PC-9 (cell line): ENCODE measurements around the gene MTMR4. TPM values are rescaled to one million over a fixed set of nuclear protein-coding genes. Genes with fewer than 3 reads are reported as not detected.
"Not testable (repeated sequence)": the region's sequence is repeated elsewhere in the genome, so short reads cannot be mapped to it uniquely, and the experiment has no call there.

ENCODE experiments used
- BruUV-seq: library from RNA; stranded (reverse); fragments of 400-500 nt; replicated peaks from 2 replicates; lab custom pipeline; 2021; lab: Mats Ljungman, UMichigan
- CTCF ChIA-PET: fragments of 300-600 bp; sonication (Branson Sonifier 250); formaldehyde crosslinking; loops from one replicate; lab custom pipeline; 2022; ENCODE audit warnings: antibody characterized with exemption; lab: Charles Lee
- POLR2A ChIA-PET: fragments of 300-600 bp; sonication (Branson Sonifier 250); formaldehyde crosslinking; loops from one replicate; lab custom pipeline; 2022; ENCODE audit warnings: antibody characterized with exemption; ENCODE audit not compliant: unreplicated experiment; lab: Charles Lee
- DNase-seq, 2 experiments: peaks; one replicate each; pipeline versions ENCODE4 v3.0.0 to v3.0.0-alpha.2; 2015 to 2022; ENCODE audit warnings: mixed read lengths in 1 of 2
- H2AFZ ChIP-seq: fragments of 200-600 bp; sonication (generic); 2 replicates; pipeline ENCODE4 v1.8.1; 2017; ENCODE audit warnings: antibody characterized with exemption
- H3F3A ChIP-seq: fragments of 200-600 bp; sonication (generic); 2 replicates; pipeline ENCODE4 v1.8.1; 2017; ENCODE audit warnings: antibody characterized with exemption, mild to moderate bottlenecking, low read depth; ENCODE audit not compliant: insufficient read depth
- H3K27ac ChIP-seq: fragments of 200-600 bp; sonication (generic); 2 replicates; pipeline ENCODE4 v1.6.1; 2016; ENCODE audit warnings: mixed run types
- H3K27me3 ChIP-seq: fragments of 200-600 bp; sonication (generic); 2 replicates; pipeline ENCODE4 v1.6.1; 2016; ENCODE audit warnings: low read depth, mixed run types; ENCODE audit not compliant: insufficient read depth
- H3K36me3 ChIP-seq: fragments of 200-600 bp; sonication (generic); 2 replicates; pipeline ENCODE4 v1.6.1; 2016; ENCODE audit warnings: low read depth, mixed run types
- H3K4me1 ChIP-seq: fragments of 200-600 bp; sonication (generic); replicated peaks from 2 replicates; pipeline ENCODE4 v1.6.1; 2016; ENCODE audit warnings: mixed run types; ENCODE audit not compliant: insufficient read depth
- H3K4me2 ChIP-seq: fragments of 200-600 bp; sonication (generic); 2 replicates; pipeline ENCODE4 v1.6.1; 2017; ENCODE audit warnings: mixed run types
- H3K4me3 ChIP-seq: fragments of 200-600 bp; sonication (generic); 2 replicates; pipeline ENCODE4 v1.6.1; 2016; ENCODE audit warnings: mixed run types
- H3K79me2 ChIP-seq: fragments of 200-600 bp; sonication (generic); 2 replicates; pipeline ENCODE4 v1.6.1; 2017; ENCODE audit warnings: low read depth, mixed run types
- H3K9me2 ChIP-seq: fragments of 200-600 bp; sonication (generic); 2 replicates; pipeline ENCODE4 v1.8.1; 2017; ENCODE audit warnings: mild to moderate bottlenecking; ENCODE audit not compliant: insufficient read depth
- H3K9me3 ChIP-seq: fragments of 200-600 bp; sonication (generic); 2 replicates; pipeline ENCODE4 v1.8.1; 2016; ENCODE audit warnings: low read depth; ENCODE audit not compliant: insufficient read depth
- H4K20me1 ChIP-seq: fragments of 200-600 bp; sonication (generic); 2 replicates; pipeline ENCODE4 v1.8.1; 2017; ENCODE audit not compliant: insufficient read depth
- EZH2 ChIP-seq: fragments of 200-600 bp; sonication (generic); IDR thresholded peaks from 2 replicates; pipeline ENCODE4 v1.8.0; 2017; ENCODE audit warnings: antibody characterized with exemption, low read depth
- intact Hi-C: fragments of 100-400 bp; cut with micrococcal nuclease; formaldehyde crosslinking; loops from one replicate; pipeline ENCODE4 v1.10.0; 2022; ENCODE audit not compliant: unreplicated experiment
- total RNA-seq: library from RNA; stranded (reverse); gene quantifications from 2 replicates; pipeline ENCODE4 v1.2.3, GENCODE V29; 2021
- TF ChIP-seq, protein P1 (sequence below): fragments of 200-600 bp; sonication (generic); conservative IDR thresholded peaks from 2 replicates; pipeline ENCODE4 v1.6.1; 2017; ENCODE audit warnings: mixed run types, antibody characterized with exemption, mild to moderate bottlenecking, moderate library complexity

MTMR4 gene
- total RNA-seq, 1 experiment from 2014 or later: 35.1 TPM

DNA sequence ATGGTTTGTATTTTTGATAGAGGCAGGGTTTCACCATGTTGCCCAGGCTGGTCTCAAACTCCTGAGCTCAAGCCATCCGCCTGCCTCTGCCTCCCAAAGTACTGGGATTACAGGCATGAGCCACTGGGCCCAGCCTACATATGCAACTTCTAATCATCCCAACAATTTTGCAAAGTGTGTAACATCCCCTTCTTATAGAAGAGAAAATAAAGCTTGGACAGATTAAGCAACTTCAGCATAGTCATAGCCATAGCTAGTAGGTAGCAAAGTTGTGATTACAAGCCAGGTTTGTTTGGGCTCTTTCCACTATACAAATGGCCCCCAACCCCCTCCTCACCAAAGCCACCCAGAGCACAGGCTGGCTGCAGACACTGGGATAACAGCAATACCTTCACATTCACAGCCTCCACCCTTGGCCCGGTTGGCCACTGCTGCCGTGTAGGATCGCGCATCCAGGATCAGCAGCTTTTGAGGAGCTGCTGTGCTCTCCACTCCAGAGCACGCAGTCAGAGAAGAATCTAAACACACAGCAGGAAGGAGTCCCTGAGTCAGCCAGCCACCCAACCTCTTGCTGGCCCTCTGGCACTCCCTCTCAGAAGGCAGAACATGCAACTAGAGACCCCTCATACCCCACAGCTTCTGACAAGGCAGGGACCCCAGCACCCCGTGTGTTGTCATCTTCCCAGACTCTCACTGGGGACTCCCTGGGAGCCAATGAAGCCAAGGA, 7.9 kb downstream of the MTMR4 start:
- POLR2A ChIA-PET: no interaction called here
- Histone ChIP-seq H3K27me3 (no peaks in the 10 kb centered on the region), H2AFZ (no peak overlapping the region), H3K9me2 (no peaks in the 10 kb centered on the region), H3K36me3 (0 out of 2 replicates have a peak, but pooled peaks cover 10% of the 10 kb centered on the region), H3K4me2 (no peak overlapping the region), H3F3A (no peaks in the 10 kb centered on the region), H3K9me3 (no peaks in the 10 kb centered on the region), H3K79me2 (no peaks in the 10 kb centered on the region), H3K27ac (no peak overlapping the region), H3K4me3 (no peak overlapping the region), H3K4me1 (no peaks in the 10 kb centered on the region), H4K20me1 (no peaks in the 10 kb centered on the region)
- no TSS peak for BruUV-seq
- TF ChIP-seq, protein P1, sequence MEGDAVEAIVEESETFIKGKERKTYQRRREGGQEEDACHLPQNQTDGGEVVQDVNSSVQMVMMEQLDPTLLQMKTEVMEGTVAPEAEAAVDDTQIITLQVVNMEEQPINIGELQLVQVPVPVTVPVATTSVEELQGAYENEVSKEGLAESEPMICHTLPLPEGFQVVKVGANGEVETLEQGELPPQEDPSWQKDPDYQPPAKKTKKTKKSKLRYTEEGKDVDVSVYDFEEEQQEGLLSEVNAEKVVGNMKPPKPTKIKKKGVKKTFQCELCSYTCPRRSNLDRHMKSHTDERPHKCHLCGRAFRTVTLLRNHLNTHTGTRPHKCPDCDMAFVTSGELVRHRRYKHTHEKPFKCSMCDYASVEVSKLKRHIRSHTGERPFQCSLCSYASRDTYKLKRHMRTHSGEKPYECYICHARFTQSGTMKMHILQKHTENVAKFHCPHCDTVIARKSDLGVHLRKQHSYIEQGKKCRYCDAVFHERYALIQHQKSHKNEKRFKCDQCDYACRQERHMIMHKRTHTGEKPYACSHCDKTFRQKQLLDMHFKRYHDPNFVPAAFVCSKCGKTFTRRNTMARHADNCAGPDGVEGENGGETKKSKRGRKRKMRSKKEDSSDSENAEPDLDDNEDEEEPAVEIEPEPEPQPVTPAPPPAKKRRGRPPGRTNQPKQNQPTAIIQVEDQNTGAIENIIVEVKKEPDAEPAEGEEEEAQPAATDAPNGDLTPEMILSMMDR: no peak
- TF ChIP-seq EZH2: no peak
- intact Hi-C loops: no loop called here
- DNase-seq: no peak
- CTCF ChIA-PET: no interaction called here

DNA sequence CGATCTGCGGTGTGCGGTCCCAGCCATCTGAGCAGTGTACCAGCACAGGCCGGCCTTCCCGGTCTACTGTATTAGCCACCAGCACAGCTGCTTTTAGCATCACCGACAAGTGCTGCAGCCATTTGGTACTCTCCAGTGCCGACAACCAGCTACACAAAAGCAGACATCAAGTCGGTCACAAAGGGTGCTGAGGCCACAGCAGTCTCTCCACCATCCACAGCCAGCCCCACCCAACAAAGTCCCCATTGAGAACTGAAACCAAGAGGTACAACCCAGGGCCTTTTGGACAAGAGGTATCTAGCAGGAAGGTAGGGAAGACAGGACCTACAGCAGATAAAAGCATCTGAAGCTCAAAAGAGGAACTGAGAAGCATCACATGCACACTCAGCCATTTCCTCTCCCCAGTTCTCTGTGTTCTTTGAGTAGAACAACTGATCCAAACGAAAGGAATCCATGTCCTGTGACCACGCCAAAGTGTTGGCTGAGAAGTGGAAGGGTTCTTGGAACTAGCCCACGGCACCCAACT, 9.5 kb downstream of the MTMR4 start:
- Histone ChIP-seq H3K4me1 (no peaks in the 10 kb centered on the region), H3K79me2 (no peaks in the 10 kb centered on the region), H3K36me3 (no peaks in the 10 kb centered on the region; the same call in 1 of the 2 replicates), H4K20me1 (no peaks in the 10 kb centered on the region), H3K4me2 (no peak overlapping the region), H3K9me2 (no peaks in the 10 kb centered on the region), H3F3A (no peaks in the 10 kb centered on the region), H3K27me3 (no peaks in the 10 kb centered on the region), H3K9me3 (no peaks in the 10 kb centered on the region), H3K27ac (no peak overlapping the region), H2AFZ (no peak overlapping the region), H3K4me3 (no peak overlapping the region)
- DNase-seq: peak in 1 of 2 experiments; percentile 11
- CTCF ChIA-PET: no interaction called here
- BruUV-seq: no TSS peak
- POLR2A ChIA-PET: no interaction called here
- intact Hi-C loops: no loop called here
- TF ChIP-seq, protein P1: no peak
- no peak for TF ChIP-seq EZH2

DNA sequence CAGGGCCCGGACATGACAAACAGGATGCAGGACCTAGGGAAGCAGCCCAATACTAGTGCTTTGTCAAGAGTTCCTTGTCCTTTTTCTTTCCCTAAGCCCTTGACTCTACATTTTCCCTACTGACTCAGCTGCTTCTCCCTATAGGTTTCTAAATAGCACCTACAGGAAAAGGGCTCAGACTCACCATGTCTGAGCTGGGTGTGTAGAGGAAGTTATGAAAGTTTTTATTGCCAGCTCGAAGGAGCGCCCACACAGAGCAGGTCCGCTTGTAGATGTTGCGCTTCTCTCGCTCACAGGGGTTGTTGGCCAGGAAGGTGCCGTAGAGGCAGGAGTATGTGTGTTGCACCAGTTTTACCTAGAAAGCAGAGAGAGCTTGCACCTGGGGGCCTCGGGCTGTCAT, 10.6 kb downstream of the MTMR4 start:
- Histone ChIP-seq H3K79me2 (no peaks in the 10 kb centered on the region), H3K27me3 (no peaks in the 10 kb centered on the region), H3F3A (no peaks in the 10 kb centered on the region), H3K9me3 (no peaks in the 10 kb centered on the region), H2AFZ (no peak overlapping the region), H3K4me2 (no peak overlapping the region), H3K4me3 (no peak overlapping the region), H3K9me2 (no peaks in the 10 kb centered on the region), H4K20me1 (no peaks in the 10 kb centered on the region), H3K27ac (no peak overlapping the region), H3K4me1 (no peaks in the 10 kb centered on the region), H3K36me3 (no peaks in the 10 kb centered on the region; the same call in 1 of the 2 replicates)
- TF ChIP-seq, protein P1: no peak
- no peak for TF ChIP-seq EZH2
- no peak for DNase-seq
- ChIA-PET CTCF (no interaction called here), POLR2A (no interaction called here)
- BruUV-seq: no TSS peak
- intact Hi-C loops: no loop called here

DNA sequence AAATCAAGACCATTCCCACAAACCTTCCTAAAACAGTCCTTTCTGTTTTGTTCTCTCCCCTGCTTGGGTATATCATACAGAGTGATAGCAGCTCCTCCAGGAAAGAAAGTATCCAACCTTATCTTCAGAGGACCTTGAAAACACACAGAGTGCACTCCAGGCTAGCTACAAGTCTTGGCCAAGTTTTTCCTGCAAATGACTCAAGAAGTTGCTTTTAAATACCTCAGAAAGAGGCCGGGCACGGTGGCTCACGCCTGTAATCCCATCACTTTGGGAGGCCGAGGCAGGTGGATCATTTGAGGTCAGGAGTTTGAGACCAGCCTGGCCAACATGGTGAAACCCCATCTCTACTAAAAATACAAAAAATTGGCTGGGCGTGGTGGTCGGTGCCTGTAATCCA, 11.3 kb downstream of the MTMR4 start:
- CTCF ChIA-PET, H3K36me3 ChIP-seq, H2AFZ ChIP-seq, BruUV-seq, H3K4me2 ChIP-seq, H3K79me2 ChIP-seq, H4K20me1 ChIP-seq, intact Hi-C loops, H3F3A ChIP-seq, H3K4me1 ChIP-seq, H3K4me3 ChIP-seq, POLR2A ChIA-PET, H3K9me3 ChIP-seq, H3K27me3 ChIP-seq, H3K27ac ChIP-seq, H3K9me2 ChIP-seq, DNase-seq: not testable (repeated sequence)
